Tibial nerve (tissue), 4 donors: ENCODE results near the gene KIR3DL1.
"Not testable (repeated sequence)": the region's sequence is repeated elsewhere in the genome, so short reads cannot be mapped to it uniquely, and the experiment has no call there.

Experiments used
- EP300 ChIP-seq, 2 donors: sonication (generic); formaldehyde crosslinking; IDR thresholded peaks; one replicate each; pipeline ENCODE4 v1.6.1; 2017; ENCODE audit warnings: antibody characterized with exemption in 2 of 2, mild to moderate bottlenecking in 1 of 2
- TF ChIP-seq, protein P1 (sequence below), 5 experiments: fragments of 200-600 bp in 3 of 5; fragments of 450-650 bp in 2 of 5; sonication (generic) in 3 of 5; IDR thresholded peaks; one replicate each; pipeline ENCODE4 v1.5.1; 2016 to 2019; ENCODE audit warnings: antibody characterized with exemption in 5 of 5, mild to moderate bottlenecking in 3 of 5, moderate library complexity in 2 of 5

DNA sequence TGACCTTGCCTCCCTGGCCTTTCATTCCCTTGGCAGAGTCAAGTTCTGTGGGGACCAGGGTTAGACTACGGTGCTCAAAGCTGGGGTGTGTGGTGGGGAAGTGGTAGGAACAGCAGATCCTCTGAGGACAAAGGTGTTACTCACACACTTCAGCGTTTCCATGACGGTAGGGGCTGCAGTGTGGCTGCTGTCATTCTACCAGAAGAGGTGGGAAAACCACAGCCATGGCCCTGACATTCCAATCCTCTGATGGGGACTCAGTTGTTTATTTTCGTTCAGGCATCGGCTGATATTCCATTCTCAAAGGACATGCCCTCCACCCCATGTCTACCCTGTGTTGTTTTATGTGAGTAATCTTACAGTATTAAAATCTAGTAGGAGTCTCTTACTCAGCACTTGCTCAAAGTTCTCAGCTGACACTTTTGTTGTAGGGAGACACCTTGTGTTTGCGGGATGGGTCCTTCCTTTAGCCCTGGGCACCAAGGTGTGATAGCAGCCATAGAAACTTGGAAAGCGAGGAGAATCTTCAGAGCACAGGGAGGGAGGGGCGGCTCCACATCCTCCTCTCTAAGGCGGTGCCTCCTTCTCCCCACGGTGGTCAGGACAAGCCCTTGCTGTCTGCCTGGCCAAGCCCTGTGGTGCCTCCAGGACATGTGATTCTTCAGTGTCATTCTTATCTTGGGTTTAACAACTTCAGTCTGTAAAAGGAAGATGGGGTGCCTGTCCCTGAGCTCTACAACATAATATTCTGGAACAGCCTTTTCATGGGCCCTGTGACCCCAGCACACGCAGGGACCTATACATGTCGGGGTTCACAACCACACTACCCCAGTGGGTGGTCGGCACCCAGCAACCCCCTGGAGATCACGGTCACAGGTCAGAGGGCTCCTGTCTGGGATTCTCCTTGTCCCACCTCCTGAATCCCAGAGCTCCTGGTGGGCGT, 45.0 kb upstream of the KIR3DL1 start:
- TF ChIP-seq, protein P1, sequence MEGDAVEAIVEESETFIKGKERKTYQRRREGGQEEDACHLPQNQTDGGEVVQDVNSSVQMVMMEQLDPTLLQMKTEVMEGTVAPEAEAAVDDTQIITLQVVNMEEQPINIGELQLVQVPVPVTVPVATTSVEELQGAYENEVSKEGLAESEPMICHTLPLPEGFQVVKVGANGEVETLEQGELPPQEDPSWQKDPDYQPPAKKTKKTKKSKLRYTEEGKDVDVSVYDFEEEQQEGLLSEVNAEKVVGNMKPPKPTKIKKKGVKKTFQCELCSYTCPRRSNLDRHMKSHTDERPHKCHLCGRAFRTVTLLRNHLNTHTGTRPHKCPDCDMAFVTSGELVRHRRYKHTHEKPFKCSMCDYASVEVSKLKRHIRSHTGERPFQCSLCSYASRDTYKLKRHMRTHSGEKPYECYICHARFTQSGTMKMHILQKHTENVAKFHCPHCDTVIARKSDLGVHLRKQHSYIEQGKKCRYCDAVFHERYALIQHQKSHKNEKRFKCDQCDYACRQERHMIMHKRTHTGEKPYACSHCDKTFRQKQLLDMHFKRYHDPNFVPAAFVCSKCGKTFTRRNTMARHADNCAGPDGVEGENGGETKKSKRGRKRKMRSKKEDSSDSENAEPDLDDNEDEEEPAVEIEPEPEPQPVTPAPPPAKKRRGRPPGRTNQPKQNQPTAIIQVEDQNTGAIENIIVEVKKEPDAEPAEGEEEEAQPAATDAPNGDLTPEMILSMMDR (IDR thresholded peaks at IDR 0.05), result not testable (repeated sequence)
- TF ChIP-seq EP300 (IDR thresholded peaks at IDR 0.05), result not testable (repeated sequence)
